ENCODE data around the gene SLC2A14.
"Not testable (repeated sequence)": the region's sequence is repeated elsewhere in the genome, so short reads cannot be mapped to it uniquely, and the experiment has no call there.

Gene SLC2A14

DNA sequence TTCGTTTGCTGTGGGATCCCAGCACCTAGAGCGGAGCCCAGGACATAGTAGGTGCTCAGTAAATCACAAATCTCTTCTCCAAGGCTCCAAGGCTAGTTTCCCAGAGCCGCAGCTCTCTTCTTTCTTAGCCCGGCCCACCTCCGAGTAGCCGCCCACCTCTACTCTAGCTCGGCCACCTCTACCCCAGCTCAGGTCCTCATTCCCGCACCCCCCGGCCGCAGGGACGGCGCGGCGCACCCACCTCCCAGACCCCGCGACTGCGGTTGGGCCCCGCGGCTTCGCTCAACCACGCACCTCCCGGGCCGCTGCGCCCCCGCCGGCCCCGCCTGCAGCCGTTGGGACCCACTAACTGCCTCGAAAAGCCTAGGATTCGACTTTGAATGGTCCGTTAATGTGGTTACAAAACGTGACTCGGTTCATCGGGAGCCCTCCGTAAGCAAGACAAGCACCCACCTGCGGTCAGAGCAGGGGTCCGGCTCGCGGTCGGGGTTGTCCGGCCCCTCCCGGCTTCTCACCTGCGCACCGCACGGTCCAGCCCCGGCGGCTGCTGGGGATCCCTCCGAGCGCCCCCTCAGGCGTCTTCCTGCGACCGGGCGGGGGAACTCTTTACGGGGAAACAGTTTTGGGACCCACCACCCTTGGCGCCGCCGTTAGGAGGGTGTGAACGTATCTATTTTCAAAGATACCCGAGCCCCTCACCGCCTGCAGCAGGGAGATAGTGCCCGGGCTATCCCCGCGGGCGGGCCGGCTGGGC is at the start of gene SLC2A14:
SLC2A14 (minus strand) TSS at position 350 of the 754 bp plus-strand sequence. CDS start 3,035 bp downstream, outside the sequence.
- no peak for DNase-seq (ENCODE audit: low read depth)

DNA sequence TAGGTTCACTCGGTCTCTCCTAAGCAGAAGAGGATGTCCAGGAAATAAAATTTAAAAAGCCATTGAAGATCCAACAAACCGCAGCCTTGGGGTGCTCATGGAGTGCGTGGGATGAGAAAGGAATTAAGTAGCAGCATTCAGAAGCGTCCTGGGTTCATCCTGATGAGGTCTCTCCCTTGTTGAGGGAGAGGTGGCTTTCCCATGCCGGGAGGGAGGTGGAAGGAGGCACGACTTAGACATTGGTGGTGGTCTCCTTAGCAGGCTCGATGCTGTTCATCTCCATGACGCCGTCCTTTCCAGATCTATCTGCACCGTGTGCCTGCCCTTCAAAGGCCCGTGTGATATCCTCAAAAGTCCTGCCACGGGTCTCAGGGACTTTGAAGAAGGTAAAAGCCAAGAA is 48.5 kb upstream of the SLC2A14 start:
- not testable (repeated sequence) for DNase-seq (ENCODE audit: low read depth)

DNA sequence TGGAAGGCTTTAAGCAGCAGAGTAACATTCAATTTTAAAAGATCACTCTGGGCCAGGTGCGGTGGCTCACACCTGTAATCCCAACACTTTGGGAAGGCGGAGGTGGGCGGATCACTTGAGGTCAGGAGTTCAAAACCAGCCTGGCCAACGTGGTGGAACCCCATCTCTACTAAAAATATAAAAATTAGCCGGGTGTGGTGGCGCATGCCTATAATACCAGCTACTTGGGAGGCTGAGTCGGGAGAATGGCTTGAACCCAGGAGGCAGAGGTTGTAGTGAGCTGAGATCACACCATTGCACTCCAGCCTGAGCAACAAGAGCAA is 45.5 kb upstream of the SLC2A14 start:
- DNase-seq (ENCODE audit: low read depth) = not testable (repeated sequence)

DNA sequence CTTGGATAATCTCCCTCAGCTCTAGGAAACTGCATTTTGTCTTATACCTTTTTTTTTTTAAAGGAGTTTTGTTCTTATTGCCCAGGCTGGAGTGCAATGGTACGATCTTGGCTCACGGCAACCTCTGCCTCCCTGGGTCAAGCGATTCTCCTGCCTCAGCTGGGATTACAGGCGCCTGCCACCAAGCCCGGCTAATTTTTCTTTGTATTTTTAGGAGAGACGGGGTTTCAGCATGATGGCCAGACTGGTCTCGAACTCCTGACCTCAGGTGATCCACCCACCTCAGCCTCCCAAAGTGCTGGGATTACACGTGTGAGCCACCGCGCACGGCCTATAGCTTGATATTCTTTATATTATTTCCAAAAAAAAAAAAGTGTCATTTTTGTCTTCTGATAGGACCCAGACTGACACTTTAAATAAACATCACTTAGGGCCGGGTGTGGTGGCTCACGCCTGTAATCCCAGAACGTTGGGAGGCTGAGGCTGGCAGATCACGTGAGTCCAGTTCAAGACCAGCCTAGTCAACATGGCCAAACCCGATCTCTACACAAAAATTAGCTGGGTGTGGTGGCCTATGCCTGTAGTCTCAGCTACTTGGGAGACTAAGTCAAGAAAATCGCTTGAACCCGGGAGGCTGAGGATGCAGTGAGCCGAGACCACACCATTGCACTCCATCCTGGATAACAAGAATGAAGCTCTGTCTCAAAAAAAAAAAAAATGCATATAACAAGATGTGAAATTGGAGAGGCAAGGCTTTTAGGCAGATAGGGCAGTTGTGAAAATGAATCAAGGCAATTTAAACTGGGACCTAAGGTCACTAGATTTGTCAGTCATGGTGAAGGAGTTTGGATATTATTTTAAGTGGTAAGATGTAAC is 44.9 kb upstream of the SLC2A14 start:
- DNase-seq (ENCODE audit: low read depth) = no peak

DNA sequence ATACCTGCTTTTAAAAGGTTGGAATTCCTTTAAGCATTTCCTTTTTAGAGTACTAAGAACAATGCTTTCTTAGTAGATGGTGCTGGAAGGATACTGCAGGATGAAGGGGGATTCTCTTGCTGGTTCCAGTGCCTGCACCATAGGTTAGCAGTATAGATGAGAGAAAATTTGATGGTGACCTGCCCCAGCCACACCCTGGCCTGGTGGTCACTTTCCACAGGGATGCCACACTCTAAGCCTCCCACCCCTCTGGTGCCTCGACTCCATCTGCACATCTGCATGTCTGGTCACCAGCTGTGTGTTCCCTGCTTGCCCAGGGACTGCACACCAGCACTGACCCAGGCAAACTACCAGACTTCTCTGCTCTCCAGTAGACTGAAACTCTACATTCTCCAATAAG is 44.2 kb upstream of the SLC2A14 start:
- DNase-seq (ENCODE audit: low read depth) = no peak

DNA sequence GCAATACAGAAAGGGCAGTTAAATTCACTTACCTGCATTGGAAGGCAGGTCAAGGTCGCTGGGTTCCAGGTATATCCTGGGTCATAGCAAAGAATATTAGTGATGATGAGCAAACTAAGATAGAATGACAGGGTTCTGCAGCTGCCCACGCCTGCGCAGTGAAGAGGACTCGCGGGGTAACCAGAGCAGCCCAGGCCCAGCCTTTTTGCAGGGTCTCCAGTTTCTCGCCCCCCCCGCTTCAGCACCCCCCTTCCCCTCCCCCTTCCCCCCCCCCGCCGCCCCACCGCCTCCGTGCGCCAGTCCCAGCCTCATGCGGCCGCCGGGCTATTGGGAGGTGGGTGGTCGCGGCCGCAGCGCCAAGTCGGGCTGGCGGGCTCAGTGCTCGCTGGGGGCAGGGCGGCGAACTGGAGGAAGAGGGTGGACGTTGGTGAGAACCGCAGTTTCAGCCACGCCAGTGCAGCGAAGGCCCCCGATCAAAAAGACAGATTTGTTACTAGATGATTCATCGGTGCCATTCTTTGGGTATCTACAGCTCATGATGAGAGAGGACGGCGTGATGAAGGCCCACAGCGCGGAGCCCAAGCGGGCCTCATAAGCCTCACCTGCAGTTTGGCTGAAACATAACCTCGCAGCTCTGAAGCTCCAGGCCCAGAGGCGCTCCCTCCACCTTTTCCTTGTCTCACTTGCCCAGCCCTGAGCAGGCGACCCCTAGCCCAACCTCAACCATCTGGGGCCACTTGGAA is 43.1 kb upstream of the SLC2A14 start:
- no peak for DNase-seq (ENCODE audit: low read depth)

DNA sequence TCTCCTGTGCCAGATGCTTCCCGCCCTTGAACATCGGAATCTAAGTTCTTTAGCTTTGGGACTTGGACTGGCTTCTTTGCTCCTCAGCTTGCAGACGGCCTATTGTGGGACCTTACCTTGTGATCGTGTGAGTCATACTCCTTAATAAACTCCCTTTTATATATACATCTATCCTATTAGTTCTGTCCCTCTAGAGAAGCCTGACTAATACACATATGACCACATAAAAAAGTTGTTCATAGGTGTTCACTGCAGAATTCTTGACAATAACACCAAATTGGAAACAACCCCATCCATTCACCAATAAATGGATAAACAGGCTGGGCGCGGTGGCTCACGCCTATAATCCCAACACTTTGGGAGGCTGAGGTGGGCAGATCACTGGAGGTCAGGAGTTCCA is 37.4 kb upstream of the SLC2A14 start:
- peak; percentile 37 for DNase-seq (ENCODE audit: low read depth)

DNA sequence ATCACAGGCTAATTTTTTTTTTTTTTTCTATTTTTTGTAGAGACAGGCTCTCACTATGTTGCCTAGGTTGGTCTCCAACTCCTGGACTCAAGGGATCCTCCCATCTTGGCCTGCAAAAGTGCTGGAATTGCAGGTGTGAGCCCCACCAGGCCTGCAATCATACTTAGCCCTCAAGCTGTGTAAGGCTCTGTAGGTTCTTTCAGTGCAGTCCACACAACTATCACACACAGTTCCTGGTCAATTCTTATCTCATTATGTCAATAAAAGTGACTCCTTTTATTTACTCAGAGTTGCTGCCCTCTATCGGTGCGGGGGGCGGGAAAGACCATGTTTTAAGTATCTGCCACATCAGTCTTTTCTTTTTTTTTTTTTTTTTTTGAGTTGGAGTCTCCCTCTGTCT is 34.3 kb upstream of the SLC2A14 start:
- DNase-seq (ENCODE audit: low read depth) = peak; percentile 66

DNA sequence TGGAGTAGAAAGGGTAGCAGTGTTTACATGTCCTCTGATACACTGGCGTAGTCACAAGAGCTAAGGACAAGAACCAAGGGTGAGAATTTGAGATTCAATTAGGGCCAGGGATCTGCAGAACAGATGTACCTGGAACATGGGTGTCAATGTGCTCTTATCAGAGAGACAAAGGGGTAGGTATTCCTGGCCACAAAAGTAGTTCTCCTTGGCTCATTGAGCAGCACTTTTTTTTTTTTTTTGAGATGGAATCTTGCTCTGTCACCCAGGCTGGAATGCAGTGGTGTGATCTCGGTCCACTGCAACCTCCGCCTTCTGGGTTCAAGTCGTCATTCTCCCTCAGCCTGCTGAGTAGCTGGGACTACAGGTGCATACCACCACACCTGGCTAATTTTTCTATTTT is 33.6 kb upstream of the SLC2A14 start:
- not testable (repeated sequence) for DNase-seq (ENCODE audit: low read depth)

DNA sequence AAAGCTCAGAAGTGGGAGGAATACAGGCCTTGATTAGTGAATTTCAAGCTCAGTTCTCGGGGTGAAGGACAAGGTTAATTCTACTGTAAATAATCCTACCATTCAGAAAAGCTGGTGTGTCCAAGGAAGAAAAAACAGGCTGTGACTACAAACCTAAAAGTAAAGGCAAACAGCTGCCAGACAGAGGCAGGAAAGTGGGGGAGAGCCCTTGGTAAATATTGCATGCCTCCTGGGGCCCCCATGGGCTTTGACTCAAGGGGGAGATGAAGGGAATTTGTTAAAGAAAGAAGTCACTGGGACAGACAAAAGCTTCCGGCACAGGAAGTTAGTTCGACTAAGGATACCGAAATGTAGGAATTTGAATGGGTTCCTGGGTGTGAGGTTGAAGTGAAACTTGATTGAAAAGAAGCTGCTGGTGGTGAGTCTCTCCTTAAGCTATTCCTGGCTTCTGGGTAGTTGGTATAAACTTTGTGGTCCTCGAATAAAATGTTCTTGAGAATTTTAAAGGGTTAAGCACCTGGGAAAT is 32.9 kb upstream of the SLC2A14 start:
- DNase-seq (ENCODE audit: low read depth) = not testable (repeated sequence)

DNA sequence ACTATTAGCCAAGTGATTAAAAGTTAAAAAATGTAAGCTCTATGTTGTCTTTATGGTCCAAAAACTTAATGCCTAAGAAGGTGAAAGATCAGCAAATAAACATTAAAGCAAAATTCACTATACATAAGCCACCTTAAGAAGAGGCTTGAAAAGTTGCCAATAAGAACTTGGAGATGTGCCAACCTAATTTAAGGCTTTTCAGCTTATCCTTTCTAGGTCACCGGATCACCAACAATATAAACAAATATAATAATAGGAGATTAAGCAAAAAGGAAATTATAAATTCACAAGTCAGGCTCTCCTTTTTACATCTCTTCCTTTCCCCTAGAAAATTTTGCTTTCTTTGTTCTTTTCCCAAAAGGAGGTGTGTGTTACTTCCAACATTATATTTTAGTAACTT is 32.4 kb upstream of the SLC2A14 start:
- peak; percentile 38 for DNase-seq (ENCODE audit: low read depth)

DNA sequence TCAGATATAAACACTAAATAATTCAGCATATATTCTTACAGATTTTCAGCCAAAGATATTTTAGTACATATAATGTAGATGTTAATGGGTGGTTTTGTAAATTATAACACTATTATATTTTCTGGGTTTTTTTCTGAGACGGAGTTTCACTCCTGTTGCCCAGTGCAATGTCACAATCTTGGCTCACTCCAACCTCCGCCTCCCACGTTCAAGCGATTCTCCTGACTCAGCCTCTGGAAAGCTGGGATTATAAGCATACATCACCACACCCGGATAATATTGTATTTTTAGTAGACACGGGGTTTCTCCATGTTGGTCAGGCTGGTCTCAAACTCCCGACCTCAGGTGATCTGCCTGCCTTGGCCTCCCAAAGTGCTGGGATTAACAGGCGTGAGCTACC is 29.7 kb upstream of the SLC2A14 start:
- not testable (repeated sequence) for DNase-seq (ENCODE audit: low read depth)

DNA sequence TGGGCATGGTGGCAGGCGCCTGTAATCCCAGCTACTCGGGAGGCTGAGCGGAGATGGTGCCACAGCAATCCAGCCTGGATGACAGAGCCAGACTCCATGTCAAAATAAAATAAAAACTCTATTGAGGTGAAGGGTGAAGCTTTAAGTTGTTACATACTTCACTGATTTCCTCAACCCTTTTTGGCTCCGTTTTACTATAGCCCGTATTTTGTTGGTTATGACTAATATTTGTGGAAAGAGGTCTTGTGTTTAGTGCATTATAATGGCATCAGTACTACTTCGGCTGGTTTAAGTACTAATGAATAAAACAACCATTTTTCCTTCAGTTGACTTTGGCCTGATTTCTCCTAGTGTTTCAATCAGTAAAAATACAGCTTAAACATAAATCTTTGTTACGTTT is 27.0 kb upstream of the SLC2A14 start:
- peak; percentile 48 for DNase-seq (ENCODE audit: low read depth)

DNA sequence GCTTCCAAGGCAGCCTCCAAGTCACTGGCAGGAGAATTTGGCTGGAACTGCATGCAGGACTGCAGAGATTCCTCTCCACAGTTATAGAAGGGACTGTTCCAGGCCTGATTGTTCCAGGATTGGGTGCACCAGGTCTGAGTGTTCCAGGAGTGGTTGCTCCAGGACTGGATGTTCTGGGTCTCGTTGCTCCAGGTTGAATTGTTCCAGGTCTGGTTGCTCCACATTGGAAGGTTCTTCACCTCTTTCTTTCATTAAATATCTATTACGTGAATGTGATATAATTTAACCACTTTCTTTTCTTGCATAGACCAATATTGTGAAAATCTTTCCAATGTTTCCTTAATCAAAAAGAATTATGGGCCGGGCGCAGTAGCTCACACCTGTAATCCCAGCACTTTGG is 24.0 kb upstream of the SLC2A14 start:
- not testable (repeated sequence) for DNase-seq (ENCODE audit: low read depth)

DNA sequence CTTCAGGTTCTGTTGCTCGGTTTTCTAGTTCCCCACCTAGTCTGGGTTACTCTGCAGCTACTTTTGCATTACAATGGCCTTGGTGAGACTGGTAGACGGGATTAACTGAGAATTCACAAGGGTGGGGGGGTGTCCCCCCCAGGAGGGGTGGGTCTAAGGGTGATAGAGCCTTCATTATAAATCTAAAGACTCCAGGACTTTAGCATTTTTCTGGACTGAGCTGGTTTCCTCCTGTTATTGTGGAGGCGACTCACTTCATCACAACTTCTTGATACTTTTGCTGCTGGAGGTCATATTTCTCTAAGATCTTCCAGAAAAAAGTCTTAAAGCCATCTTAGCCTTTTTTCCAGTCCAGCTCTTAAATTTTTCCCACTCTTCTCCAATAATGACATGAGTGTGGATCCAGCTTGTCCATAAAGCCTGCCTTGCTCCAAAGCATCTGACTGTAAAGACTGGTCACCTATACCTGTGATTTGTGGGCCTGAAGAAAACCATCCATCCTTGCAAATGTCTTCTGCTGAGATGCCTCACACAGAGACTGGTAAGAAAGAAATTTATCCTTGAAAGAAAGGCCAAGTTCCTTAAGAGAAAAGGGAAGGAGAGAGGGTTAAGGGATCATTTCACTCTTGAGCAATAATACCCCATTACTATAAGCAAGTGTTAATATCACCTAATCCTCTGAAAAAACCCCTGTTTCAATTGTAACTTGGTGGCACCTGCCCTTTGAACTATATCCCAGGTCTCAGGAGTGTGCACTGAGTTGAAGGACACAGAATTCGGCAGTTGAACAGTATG is 19.7 kb upstream of the SLC2A14 start:
- DNase-seq (ENCODE audit: low read depth) = peak; percentile 42

DNA sequence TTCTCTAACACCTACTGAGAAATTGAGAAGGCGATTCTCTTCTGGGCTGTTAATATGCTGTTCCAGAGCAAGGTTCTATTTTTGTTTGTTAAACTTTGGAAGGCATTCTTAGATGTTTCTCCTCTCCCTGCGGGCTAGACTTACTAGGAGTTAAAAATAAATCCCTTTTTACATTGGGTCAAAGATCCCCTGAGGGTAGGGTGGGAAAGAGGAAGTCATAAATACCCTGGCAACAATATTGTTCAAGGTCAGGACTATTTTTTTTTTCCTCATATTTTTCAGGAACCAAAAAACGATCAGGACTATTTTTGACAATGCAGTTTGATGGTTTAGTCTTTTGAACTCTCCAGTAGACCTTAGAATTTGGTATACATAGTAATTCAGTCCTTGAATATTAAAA is 12.0 kb upstream of the SLC2A14 start:
- DNase-seq (ENCODE audit: low read depth) = no peak

DNA sequence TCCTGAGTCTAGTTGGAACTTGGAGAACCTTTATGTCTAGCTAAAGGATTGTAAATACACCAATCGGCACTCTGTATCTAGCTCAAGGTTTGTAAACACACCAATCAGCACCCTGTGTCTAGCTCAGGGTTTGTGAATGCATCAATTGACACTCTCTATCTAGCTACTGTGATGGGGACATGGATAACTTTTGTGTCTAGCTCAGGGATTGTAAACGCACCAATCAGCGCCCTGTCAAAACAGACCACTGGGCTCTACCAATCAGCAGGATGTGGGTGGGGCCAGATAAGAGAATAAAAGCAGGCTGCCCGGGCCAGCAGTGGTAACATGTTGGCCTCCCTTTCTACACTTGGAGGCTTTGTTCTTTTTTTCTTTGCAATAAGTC is 9.0 kb upstream of the SLC2A14 start:
- not testable (repeated sequence) for DNase-seq (ENCODE audit: low read depth)

DNA sequence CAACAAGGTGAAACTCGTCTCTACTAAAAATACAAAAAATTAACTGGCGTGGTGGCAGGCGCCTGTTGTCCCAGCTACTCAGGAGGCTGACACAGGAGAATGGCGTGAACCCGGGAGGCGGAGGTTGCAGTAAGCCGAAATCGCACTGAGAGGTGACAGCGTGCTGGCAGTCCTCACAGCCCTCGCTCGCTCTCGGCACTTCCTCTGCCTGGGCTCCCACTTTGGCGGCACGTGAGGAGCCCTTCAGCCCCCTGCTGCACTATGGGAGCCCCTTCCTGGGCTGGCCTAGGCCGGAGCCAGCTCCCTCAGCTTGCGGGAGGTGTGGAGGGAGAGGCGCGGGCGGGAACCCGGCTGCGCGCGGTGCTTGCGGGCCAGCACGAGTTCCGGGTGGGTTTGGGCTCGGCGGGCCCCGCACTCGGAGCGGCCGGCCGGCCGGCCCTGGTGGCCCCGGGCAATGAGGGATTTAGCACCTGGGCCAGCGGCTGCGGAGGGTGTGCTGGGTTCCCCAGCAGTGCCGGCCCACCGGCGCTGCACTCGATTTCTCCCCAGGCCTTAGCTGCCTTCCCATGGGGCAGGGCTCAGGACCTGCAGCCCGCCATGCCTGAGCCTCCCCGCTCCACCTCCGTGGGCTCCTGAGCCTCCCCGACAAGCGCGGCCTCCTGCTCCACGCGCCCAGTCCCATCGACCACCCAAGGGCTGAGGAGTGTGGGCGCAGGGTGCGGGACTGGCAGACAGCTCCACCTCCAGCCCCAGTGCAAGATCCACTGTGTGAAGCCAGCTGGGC is 8.4 kb upstream of the SLC2A14 start:
- not testable (repeated sequence) for DNase-seq (ENCODE audit: low read depth)

DNA sequence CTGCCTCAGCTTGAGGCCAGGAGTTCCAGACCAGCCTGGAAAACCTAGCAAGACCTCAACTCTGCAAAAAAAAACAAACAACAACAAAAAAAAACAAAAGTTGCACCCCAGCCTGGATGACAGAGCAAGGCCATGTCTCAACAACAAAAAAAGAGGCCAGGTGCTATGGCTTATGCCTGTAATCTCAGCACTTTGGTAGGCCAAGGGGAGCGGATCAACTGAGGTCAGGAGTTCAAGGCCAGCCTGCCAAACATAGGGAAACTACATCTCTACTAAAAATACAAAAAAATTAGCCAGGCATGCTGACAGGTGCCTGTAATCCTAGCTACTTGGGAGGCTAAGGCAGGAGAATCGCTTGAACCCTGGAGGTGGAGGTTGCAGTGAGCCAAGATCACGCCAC is 6.5 kb upstream of the SLC2A14 start:
- no peak for DNase-seq (ENCODE audit: low read depth)

DNA sequence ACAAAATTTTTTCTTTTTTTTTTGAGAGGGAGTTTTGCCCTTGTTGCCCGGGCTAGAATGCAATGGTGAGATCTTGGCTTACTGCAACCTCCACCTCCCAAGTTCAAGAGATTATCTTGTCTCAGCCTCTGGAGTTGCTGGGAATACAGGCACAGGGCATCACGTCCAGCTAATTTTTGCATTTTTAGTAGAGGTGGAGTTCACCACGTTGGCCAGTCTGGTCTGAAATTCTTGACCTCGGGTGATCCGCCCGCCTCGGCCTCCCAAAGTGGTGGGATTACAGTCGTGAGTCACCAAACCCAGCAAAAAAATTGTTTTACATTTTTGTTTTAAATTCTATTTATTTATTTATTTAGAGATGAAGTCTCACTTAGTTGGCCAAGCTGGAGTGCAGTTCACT is 4.7 kb upstream of the SLC2A14 start:
- DNase-seq (ENCODE audit: low read depth) = no peak

DNA sequence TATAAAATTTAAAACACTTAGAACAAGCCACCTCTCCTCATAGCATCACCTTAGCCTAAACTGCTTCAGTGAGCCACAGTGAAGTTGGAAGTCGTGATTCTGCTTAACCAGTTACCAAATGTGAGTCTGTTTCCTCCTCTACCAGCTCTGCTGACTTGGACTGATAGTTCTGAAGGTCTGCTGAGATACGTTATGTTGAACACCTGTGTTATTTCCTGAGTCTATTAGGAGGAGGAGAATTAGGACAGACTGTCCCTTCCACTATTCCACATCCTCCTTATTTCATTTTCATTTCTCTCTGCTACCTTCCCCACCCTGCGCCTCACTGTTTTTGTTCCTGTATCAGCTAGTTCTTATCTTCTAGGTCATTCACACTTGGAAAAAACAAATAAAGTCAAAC is 2.4 kb downstream of the SLC2A14 start:
- no peak for DNase-seq (ENCODE audit: low read depth)

All from iris pigment epithelial cell (primary cell).